HG03520 (cell line): ENCODE results near the gene CDH5.
"Not testable (repeated sequence)": the region's sequence is repeated elsewhere in the genome, so short reads cannot be mapped to it uniquely, and the experiment has no call there.

Source experiments
- ATAC-seq: cut with Tn5 transposase; IDR thresholded peaks from one replicate; pipeline ENCODE4 v1.9.1; 2021; ENCODE audit warnings: mild to moderate bottlenecking, moderate library complexity; ENCODE audit not compliant: unreplicated experiment

CDH5 gene

GRCh38 chr16:66434619-66435430 is 68.3 kb downstream of the CDH5 start:
- no peak for ATAC-seq

DNA sequence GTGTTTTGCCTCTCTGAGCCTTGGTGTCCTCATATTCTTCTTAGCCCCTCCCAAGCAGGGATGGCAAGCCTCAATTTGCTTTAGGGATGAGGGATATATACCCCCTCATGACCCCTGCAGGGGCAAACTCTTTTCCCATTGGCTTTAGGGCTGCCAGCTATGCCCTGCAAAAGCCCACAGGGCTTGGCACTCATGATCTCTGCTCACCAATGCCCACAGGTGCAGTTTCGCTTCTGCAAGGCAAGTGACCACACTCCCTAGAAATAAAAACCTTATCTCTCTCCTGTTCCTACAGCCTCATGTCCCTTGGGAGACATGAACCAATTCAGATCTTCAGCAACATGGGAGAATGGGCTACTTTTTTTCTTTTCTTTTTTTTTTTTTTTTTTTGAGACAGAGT is 69.4 kb downstream of the CDH5 start:
- ATAC-seq, result no peak

- ATAC-seq, result no peak
Observed at GRCh38 chr16:66437391-66437945, 71.0 kb downstream of the CDH5 start.

GRCh38 chr16:66438536-66438935 is 72.0 kb downstream of the CDH5 start:
- ATAC-seq, result no peak

- no peak for ATAC-seq
Observed at GRCh38 chr16:66439051-66439730, 72.7 kb downstream of the CDH5 start.

- ATAC-seq, result no peak
Observed at GRCh38 chr16:66440271-66440802, 73.8 kb downstream of the CDH5 start.

DNA sequence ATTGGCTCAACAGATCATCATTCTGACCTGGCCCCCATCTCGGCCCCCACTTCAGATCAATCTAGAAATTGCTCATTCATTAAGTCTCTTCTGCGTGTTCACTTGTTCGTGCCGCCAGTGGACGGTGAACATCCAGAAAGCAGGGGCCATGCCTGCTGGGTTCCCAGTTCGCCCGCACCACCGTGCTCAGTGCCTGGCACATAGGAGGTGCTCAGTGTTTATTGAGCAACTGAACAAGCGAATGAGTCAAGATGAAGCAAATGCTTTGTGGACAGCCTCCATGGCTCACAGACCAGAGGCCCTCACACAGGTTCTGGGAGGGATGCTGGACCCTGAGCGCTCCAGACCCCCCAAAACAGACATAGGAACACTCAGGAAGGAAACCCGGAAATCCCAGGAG is 74.5 kb downstream of the CDH5 start:
- ATAC-seq, result no peak

DNA sequence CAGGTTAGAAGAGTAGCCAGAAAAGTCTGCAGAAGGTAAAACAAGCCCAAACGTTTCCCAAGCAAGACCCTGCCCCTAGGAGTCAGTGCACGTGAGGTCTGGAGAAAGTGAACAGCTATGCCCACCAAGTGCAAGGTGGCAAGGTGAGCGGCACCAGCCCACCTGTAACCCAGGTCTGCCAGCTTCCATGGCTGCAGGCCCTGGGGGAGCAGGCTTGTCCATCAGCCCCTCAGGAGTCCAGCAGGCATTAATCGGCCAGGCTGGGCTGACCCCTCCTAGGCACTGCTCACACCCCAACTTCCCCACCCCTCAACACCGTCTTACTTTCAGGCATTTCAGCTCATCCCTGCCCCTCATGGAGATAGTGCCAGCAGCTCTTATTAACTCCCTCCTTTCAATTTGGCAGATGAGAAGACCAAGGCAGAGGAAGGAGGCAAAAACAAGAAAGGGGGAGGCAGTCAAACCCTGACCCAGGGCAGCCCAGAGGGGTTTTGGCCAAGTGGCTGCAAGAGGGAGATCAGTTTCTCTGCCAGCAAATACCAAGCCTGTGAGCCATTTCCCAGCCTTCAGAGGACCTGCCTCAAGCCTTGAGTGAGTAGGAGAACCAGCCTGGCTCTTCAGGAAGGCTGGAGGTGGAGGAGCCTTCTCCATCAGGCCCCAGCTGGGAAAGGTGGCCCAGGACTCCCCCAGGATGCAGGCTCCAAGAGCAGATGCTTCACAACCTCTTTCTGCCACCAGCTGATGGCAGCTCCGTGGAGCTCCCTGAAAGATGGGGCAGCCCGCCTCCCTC is 75.3 kb downstream of the CDH5 start:
- ATAC-seq, result no peak

DNA sequence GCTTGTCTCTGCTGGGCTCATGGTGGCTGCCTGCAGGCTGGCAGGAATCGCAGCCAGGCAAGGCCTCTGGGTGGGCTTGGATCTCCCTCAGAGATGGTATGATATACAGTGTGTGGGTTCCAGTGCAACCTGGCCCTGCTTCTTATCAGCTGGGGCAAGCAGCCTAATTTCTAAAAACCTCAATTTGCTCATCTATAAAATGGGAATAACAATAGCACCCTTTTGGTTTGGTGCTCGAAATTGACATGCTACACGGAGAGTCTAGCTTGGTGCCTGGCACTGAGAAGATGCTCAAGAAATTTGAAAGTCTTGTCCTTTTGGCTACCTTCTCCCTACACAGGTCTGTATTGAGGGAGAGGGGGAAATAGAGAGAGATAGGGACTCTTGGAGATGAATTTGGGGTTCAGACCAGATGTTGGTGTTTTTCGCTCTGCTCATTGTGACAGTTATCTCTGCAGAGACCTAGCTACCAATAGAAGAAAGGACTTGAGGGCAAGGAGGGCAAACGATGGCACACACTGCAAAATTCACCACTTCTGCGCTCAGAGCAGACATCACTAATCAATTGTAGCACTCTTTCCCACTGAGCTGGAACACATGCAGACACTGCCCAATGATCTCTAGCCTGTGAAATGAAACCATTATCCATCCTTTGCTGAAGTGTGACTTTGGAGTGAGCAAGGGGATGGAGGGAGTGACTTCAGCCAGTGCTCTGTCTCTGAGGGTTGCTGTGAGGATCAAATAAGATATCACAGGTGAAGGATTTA is 76.2 kb downstream of the CDH5 start:
- ATAC-seq, result no peak

DNA sequence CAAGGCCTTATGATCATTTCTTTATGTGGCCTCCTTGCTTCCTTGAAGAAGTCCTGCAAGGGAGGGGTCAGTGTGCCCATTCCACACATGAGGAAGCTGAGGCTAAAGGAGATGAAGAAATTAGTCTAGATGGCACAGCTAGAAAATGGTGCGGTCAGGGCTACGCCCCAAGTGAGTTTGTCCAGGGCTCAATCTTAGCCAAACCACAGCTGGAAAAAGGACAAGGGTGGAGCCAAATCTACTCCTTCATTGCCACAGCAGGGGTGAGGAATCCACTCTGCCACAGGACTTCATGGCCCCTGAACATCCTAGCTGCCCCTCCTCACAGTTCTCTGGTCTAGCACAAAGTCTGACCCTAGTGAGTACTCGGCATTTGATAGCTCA is 76.8 kb downstream of the CDH5 start:
- no peak for ATAC-seq

GRCh38 chr16:66444049-66444481 is 77.6 kb downstream of the CDH5 start:
- no peak for ATAC-seq

DNA sequence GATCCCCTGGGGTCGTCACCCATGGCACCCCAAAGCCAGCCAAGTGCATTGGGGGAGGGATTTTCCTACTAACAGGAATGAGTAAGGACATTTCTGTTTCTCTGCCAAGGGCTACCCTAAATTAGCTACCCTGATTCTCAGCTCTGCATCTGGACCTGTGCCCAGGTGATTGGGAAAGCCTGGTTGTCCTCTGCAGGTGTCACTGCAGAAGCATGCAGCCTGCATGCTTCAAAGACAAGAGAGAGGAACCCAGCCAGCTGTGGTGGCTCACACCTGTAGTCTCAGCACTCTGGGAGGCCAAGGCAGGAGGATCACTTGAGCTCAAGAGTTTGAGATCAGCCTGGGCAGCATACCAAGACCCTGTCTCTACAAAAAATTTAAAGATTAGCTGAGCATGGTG is 80.2 kb downstream of the CDH5 start:
- ATAC-seq, result no peak

DNA sequence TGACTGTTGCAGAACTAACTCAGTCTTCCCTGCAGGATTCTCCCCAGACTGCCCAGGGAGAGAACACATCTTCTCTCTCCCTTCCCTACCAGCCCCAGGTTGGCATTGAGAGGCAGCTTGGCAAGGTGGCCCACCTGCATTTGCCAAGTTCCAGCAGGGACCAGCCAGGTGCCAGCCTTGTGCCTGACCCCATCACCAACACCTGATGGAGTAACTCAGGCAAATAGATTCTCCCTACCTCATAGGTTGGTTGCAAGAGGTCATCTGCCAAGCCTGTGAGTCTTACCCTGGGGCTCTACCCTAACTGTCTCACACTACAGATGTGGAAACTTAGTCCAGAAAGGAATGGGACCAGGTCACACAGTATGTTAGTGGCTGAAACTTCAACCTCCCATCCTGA is 81.0 kb downstream of the CDH5 start:
- ATAC-seq, result no peak

- ATAC-seq, result no peak
Observed at GRCh38 chr16:66451548-66451947, 85.1 kb downstream of the CDH5 start.

DNA sequence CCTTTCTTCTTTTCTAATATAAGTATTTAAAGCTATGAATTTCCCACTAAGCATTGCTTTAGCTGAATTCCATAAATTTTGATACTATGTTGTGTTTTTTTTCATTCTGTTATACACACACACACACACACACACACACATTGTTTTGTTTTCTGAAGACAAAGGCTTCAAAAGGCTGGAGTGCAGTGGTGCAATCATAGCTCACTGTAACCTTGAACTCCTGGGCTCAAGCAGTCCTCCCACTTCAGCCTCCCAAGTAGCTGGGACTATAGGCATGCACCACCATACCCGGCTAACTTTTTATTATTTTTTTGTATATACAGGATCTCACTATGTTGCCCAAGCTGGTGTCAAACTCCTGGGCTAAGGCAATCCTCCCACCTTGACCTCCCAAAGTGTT is 86.7 kb downstream of the CDH5 start:
- ATAC-seq, result not testable (repeated sequence)
